Spleen (tissue), 11 donors: Measurements from ENCODE around the gene TEX13A. TPM values are rescaled to one million over a fixed set of nuclear protein-coding genes. Genes with fewer than 3 reads are reported as not detected.
"Not testable (repeated sequence)": the region's sequence is repeated elsewhere in the genome, so short reads cannot be mapped to it uniquely, and the experiment has no call there.

Source experiments
- DNase-seq: peaks from one replicate; pipeline ENCODE4 v3.0.0-alpha.2; 2020
- H3K27ac ChIP-seq, 8 donors: fragments of 200-600 bp; sonication (generic) in 7 of 8; 1 replicate in 4 of 8; 2 replicates in 4 of 8; pipeline versions ENCODE4 v1.5.0 to v1.8.0; 2016 to 2021; ENCODE audit warnings: inconsistent platforms in 4 of 8, mild to moderate bottlenecking in 4 of 8, moderate library complexity in 1 of 8
- H3K27me3 ChIP-seq, 7 donors: fragments of 200-600 bp; sonication (generic) in 6 of 7; replicated peaks in 1 of 7; 1 replicate in 4 of 7; 2 replicates in 3 of 7; pipeline versions ENCODE4 v1.5.0 to v1.8.0; 2016 to 2021; ENCODE audit warnings: inconsistent platforms in 3 of 7, mild to moderate bottlenecking in 1 of 7
- H3K36me3 ChIP-seq, 6 donors: fragments of 200-600 bp; sonication (generic) in 5 of 6; 1 replicate in 4 of 6; 2 replicates in 2 of 6; pipeline versions ENCODE4 v1.5.0 to v1.8.0; 2016 to 2021; ENCODE audit warnings: inconsistent platforms in 2 of 6
- H3K4me1 ChIP-seq, 6 donors: fragments of 200-600 bp; sonication (generic) in 5 of 6; 1 replicate in 3 of 6; 2 replicates in 3 of 6; pipeline versions ENCODE4 v1.5.0 to v1.8.0; 2016 to 2021; ENCODE audit warnings: inconsistent platforms in 3 of 6
- H3K4me3 ChIP-seq, 8 donors: fragments of 200-600 bp; sonication (generic) in 7 of 8; 1 replicate in 4 of 8; 2 replicates in 4 of 8; pipeline versions ENCODE4 v1.5.0 to v1.8.0; 2016 to 2021; ENCODE audit warnings: inconsistent platforms in 4 of 8, mild to moderate bottlenecking in 4 of 8, moderate library complexity in 2 of 8
- H3K9me3 ChIP-seq, 8 donors: fragments of 200-600 bp; sonication (generic) in 7 of 8; 1 replicate in 4 of 8; 2 replicates in 4 of 8; pipeline versions ENCODE4 v1.5.0 to v1.8.0; 2016 to 2021; ENCODE audit warnings: inconsistent platforms in 4 of 8
- CTCF ChIP-seq, 11 experiments: fragments of 200-600 bp in 7 of 11; fragments of 450-650 bp in 4 of 11; sonication (generic) in 4 of 11; IDR thresholded peaks in 8 of 11; conservative IDR thresholded peaks in 3 of 11; 1 replicate in 7 of 11; 2 replicates in 4 of 11; pipeline versions ENCODE4 v1.4.0 to v1.8.0; 2016 to 2021; ENCODE audit warnings: antibody characterized with exemption in 11 of 11, inconsistent platforms in 4 of 11, mild to moderate bottlenecking in 1 of 11
- POLR2A ChIP-seq, 3 donors: fragments of 450-650 bp; IDR thresholded peaks; one replicate each; pipeline ENCODE4 v1.5.1; 2017; ENCODE audit warnings: antibody characterized with exemption in 3 of 3, mild to moderate bottlenecking in 1 of 3
- POLR2AphosphoS5 ChIP-seq, 3 donors: sonication (generic); formaldehyde crosslinking; IDR thresholded peaks; one replicate each; pipeline ENCODE4 v1.5.1; 2017; ENCODE audit warnings: antibody characterized with exemption in 3 of 3
- WGBS, 5 donors: extraction: QIAGEN DNeasy Blood & Tissue Kit in 3 of 5; methylation state at CpG; one replicate each; pipeline versions ENCODE4 v1.1.5 to v1.1.7; 2013 to 2018; 5-methylcytosine and 5-hydroxymethylcytosine counted together
- intact Hi-C: fragments of 100-400 bp; cut with DNase I; formaldehyde crosslinking; loops from one replicate; pipeline ENCODE4 v1.15.0; 2023; ENCODE audit warnings: low total_unique reads
- polyA plus RNA-seq, 3 donors: library from polyadenylated mRNA; stranded (reverse); fragments of 200-250 nt; gene quantifications; one replicate each; pipeline ENCODE4 v1.2.1, GENCODE V29; 2013
- total RNA-seq, 7 donors: library from RNA; depleted of rRNA in 3 of 7; stranded (reverse); fragments of >200 nt in 3 of 7; fragmentation: NEBNext Ultra II Directional in 4 of 7; extraction: Animal tissue kit (Norgen Biotek cat#: 25700) in 4 of 7; gene quantifications; one replicate each; pipeline versions ENCODE4 v1.1.0 to v1.2.1, GENCODE V29; 2016 to 2021
- donor health status: healthy with polysubstance abuse.
- donor health status: DM: no; HTN: no; CAD: no; lungs with moderate emphysema.
- donor health status: DM: no; HTN: no; CAD: no.
- donor health status: Bipolar disorder and iron deficiency.
- donor health status: healthy.
- donor health status: DM: no; HTN: no; CAD: no.
- donor health status: DM: yes; HTN: yes; CAD: no.

Gene TEX13A
- total and polyA plus RNA-seq, 10 donors = not detected

- 55 to 84% (median 78%) methylated on average over 2 of the region's 2 CpGs for WGBS, 5 donors
- H3K9me3 ChIP-seq = no peaks in the 10 kb centered on the region
These were observed 20.6 kb upstream of the TEX13A start for GRCh38 chrX:105241056-105241455.

DNA sequence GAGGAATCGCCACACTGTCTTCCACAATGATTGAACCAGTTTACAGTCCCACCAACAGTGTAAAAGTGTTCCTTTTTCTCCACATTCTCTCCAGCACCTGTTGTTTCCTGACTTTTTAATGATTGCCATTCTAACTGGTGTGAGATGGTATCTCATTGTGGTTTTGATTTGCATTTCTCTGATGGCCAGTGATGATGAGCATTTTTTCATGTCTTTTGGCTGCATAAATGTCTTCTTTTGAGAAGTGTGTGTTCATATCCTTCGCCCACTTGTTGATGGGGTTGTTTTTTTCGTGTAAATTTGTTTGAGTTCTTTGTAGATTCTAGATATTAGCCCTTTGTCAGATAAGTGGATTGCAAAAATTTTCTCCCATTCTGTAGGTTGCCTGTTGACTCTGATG is 16.9 kb upstream of the TEX13A start:
- H3K4me3 ChIP-seq, H3K9me3 ChIP-seq, H3K4me1 ChIP-seq, H3K27ac ChIP-seq, DNase-seq, intact Hi-C loops, H3K36me3 ChIP-seq, H3K27me3 ChIP-seq: not testable (repeated sequence)
- 58 to 75% (median 63%) methylated on average over 2 to 3 of the region's 3 CpGs for WGBS, 5 donors

More at GRCh38 chrX:105241056-105241455, 20.6 kb upstream of the TEX13A start:
- TF ChIP-seq POLR2A (IDR thresholded peaks at IDR 0.05) = no peak
- TF ChIP-seq CTCF (IDR thresholded peaks at IDR 0.05 in 8 of 11, conservative IDR thresholded peaks at IDR 0.05 in 3 of 11) = no peak
- no peak for TF ChIP-seq POLR2AphosphoS5 (IDR thresholded peaks at IDR 0.05)
- no peak for DNase-seq
- Histone ChIP-seq H3K4me1 (no peaks in the 10 kb centered on the region), H3K4me3 (no peak overlapping the region), H3K36me3 (no peaks in the 10 kb centered on the region), H3K27ac (no peak overlapping the region), H3K27me3 (peaks cover 0 to 6% (median 0%) of the 10 kb centered on the region in 7 donors)
- intact Hi-C loops = no loop called here

GRCh38 chrX:105229146-105229545 is 8.7 kb upstream of the TEX13A start:
- no peaks in the 10 kb centered on the region for H3K27me3 ChIP-seq
- no peaks in the 10 kb centered on the region for H3K4me1 ChIP-seq
- H3K4me3 ChIP-seq = no peak overlapping the region
- H3K27ac ChIP-seq = no peak overlapping the region
- 66 to 79% (median 69%) methylated on average over 3 of the region's 3 CpGs for WGBS, 5 donors
- DNase-seq = no peak
- intact Hi-C loops = no loop called here
- no peaks in the 10 kb centered on the region for H3K36me3 ChIP-seq
- H3K9me3 ChIP-seq = no peaks in the 10 kb centered on the region
- TF ChIP-seq POLR2AphosphoS5 (IDR thresholded peaks at IDR 0.05) = no peak
- no peak for TF ChIP-seq CTCF (IDR thresholded peaks at IDR 0.05 in 8 of 11, conservative IDR thresholded peaks at IDR 0.05 in 3 of 11)
- no peak for TF ChIP-seq POLR2A (IDR thresholded peaks at IDR 0.05)

DNA sequence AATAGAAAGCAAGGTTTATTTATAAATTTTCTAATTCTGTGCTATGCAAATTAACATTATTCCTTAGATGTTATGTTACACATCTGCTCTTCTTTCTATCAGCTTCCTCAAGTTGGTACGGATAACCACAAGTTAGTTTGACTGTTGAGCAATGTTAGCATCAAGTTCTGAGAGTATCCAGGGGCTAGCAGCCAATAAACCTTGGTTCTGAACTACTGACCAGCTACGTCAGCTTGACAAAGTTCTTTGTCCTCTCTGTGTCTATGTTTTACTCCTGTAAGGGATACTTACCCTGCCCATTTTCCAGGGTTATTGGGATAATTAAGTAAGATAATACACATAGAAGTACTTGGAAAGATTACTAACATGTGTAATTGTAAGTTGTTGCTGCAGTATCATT is 8.1 kb upstream of the TEX13A start:
- DNase-seq = no peak
- intact Hi-C loops = no loop called here
- Histone ChIP-seq H3K36me3 (no peaks in the 10 kb centered on the region), H3K27me3 (no peaks in the 10 kb centered on the region), H3K27ac (no peak overlapping the region), H3K4me3 (no peak overlapping the region), H3K4me1 (no peaks in the 10 kb centered on the region), H3K9me3 (no peaks in the 10 kb centered on the region)
- TF ChIP-seq POLR2A (IDR thresholded peaks at IDR 0.05) (no peak), CTCF (IDR thresholded peaks at IDR 0.05 in 8 of 11, conservative IDR thresholded peaks at IDR 0.05 in 3 of 11) (no peak)
- 69 to 86% (median 75%) methylated on average over 2 of the region's 2 CpGs for WGBS, 5 donors

GRCh38 chrX:105226499-105226898 is 6.0 kb upstream of the TEX13A start:
- H3K4me1 ChIP-seq = no peaks in the 10 kb centered on the region
- WGBS, 5 donors = 61 to 91% (median 76%) methylated on average over 5 of the region's 5 CpGs
- intact Hi-C loops = no loop called here
- H3K9me3 ChIP-seq = no peaks in the 10 kb centered on the region
- DNase-seq = no peak
- no peak overlapping the region for H3K27ac ChIP-seq
- no peak overlapping the region for H3K4me3 ChIP-seq
- no peaks in the 10 kb centered on the region for H3K36me3 ChIP-seq
- TF ChIP-seq CTCF (IDR thresholded peaks at IDR 0.05 in 8 of 11, conservative IDR thresholded peaks at IDR 0.05 in 3 of 11) (no peak), POLR2A (IDR thresholded peaks at IDR 0.05) (no peak), POLR2AphosphoS5 (IDR thresholded peaks at IDR 0.05) (no peak)
- H3K27me3 ChIP-seq = no peaks in the 10 kb centered on the region
